ENCODE results near the gene TFR2.

The TFR2 gene

DNA sequence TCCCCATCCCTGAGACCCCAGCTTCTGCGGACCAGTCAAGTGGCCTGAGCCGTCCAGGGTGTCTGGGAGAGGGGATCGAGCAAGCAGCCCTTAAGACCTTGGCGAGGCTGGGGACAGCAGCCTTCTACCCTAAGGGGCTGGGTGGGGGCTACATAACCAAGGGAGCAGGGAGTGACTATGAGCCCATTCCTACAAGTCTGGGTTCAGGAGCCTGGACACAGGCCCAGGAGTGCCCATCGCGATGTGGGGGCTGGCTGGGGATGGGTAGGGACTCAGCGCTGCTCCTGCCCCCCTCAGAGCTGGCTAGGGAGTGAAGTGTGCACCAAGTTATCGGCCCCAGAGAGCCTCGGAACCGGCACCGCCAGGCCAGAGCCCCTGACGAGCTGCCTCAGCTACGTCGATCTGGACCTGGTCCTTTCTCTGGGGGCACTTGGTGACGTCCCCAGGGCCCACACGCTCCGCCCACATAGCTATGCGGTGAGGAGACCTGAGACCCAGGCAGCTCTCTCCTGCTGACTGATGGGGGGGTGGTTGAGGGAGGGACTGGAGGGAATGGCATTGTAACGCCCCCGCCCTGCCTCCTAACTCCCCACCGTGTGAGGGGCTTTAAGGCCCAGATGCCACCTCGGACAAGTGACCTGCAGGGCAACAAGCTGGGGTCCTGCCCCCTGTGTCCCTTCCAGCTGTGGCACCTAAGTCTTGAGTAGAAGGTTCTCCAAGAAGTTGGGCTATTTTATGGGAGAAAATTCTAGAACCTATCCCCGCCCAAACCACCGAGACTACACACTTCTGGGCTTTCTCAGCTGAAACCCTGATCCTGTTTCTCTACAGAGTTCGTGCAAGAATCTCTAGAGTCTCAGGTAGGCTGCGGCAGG lies 70.2 kb downstream of the TFR2 start:
- WGBS, 2 experiments: 64 to 67% methylated on average over 26 of the region's 26 CpGs
- H3K4me3 ChIP-seq (ENCODE audit: insufficient read depth, low read depth, low read length): no peak overlapping the region
- peaks cover 37% of the 10 kb centered on the region for H3K4me1 ChIP-seq (ENCODE audit: control insufficient read depth, insufficient read depth, low read length)
- no peak overlapping the region for H3K27ac ChIP-seq (ENCODE audit: insufficient read depth, low read depth, low read length, poor library complexity, severe bottlenecking)
- peaks cover 18% of the 10 kb centered on the region for H3K27me3 ChIP-seq (ENCODE audit: control insufficient read depth, insufficient read depth, low read length, poor library complexity, severe bottlenecking)
- H3K9me3 ChIP-seq (ENCODE audit: control insufficient read depth, low read length): no peaks in the 10 kb centered on the region
- H3K36me3 ChIP-seq (ENCODE audit: control insufficient read depth, insufficient read depth, low read length): no peaks in the 10 kb centered on the region

All from ectodermal cell (in vitro differentiated cells).